Psoas muscle (tissue), 8 donors: ENCODE data around the gene SMAD1. TPM values are rescaled to one million over a fixed set of nuclear protein-coding genes. Genes with fewer than 3 reads are reported as not detected.

Source experiments
- ATAC-seq, 4 donors: fragments of 200-7000 bp; cut with Tn5 transposase; one replicate each; pipeline ENCODE4 v1.9.1; 2020; ENCODE audit warnings: moderate library complexity in 3 of 4, mild to moderate bottlenecking in 2 of 4
- DNase-seq, 2 donors: peaks; one replicate each; pipeline ENCODE4 v3.0.0-alpha.2; 2020
- H3K27ac ChIP-seq: fragments of 200-600 bp; one replicate; pipeline ENCODE4 v1.8.0; 2022
- H3K27me3 ChIP-seq, 3 donors: fragments of 200-600 bp in 1 of 3; one replicate each; pipeline versions ENCODE4 v1.6.1 to v1.8.0; 2013 to 2022; ENCODE audit warnings: low read length in 2 of 3, mild to moderate bottlenecking in 2 of 3, moderate library complexity in 1 of 3; ENCODE audit not compliant: insufficient read depth in 3 of 3
- H3K36me3 ChIP-seq, 2 donors: fragments of 200-600 bp in 1 of 2; one replicate each; pipeline versions ENCODE4 v1.6.1 to v1.8.0; 2013 to 2022; ENCODE audit warnings: low read depth in 1 of 2, mild to moderate bottlenecking in 1 of 2, moderate library complexity in 1 of 2; ENCODE audit not compliant: insufficient read depth in 1 of 2
- H3K4me1 ChIP-seq: fragments of 200-600 bp; one replicate; pipeline ENCODE4 v1.8.0; 2022
- H3K4me3 ChIP-seq: fragments of 200-600 bp; one replicate; pipeline ENCODE4 v1.8.0; 2022; ENCODE audit warnings: mild to moderate bottlenecking
- H3K9me3 ChIP-seq: fragments of 200-600 bp; one replicate; pipeline ENCODE4 v1.8.0; 2022
- WGBS, 3 donors: extraction: QIAGEN DNeasy Blood & Tissue Kit; methylation state at CpG; one replicate each; pipeline versions ENCODE4 v1.1.6 to v1.1.7; 2013; 5-methylcytosine and 5-hydroxymethylcytosine counted together
- intact Hi-C, 2 donors: fragments of 100-400 bp; cut with DNase I; formaldehyde crosslinking; loops; one replicate each; pipeline versions ENCODE4 v1.11.0 to v1.14.2; 2022
- polyA plus RNA-seq, 3 donors: library from polyadenylated mRNA; stranded (reverse); fragments of 200-250 nt; gene quantifications; one replicate each; pipeline ENCODE4 v1.2.3, GENCODE V29; 2013
- total RNA-seq, 4 donors: library from RNA; stranded (reverse); fragmentation: NEBNext Ultra II Directional in 2 of 4; extraction: Animal tissue kit (Norgen Biotek cat#: 25700) in 2 of 4; gene quantifications; one replicate each; pipeline versions ENCODE4 v1.2.1 to v1.2.4, GENCODE V29; 2021 to 2023
- TF ChIP-seq, protein P1 (sequence below): fragments of 200-600 bp; IDR thresholded peaks from one replicate; pipeline ENCODE4 v1.8.0; 2022; ENCODE audit warnings: antibody characterized with exemption
- donor health status: healthy with polysubstance abuse.
- donor health status: DM: no; HTN: no; CAD: no; lungs with moderate emphysema.
- donor health status: Bipolar disorder and iron deficiency.
- donor health status: healthy.
- donor health status: DM: yes; HTN: yes; CAD: no.
- donor health status: DM: no; HTN: no; CAD: no.
- donor health status: DM: no; HTN: no; CAD: no.
- donor health status: DM: yes; HTN: yes; CAD: no.

The SMAD1 gene
- total and polyA plus RNA-seq, 7 donors: 5.0 to 30.6 (median 17.2) TPM

DNA sequence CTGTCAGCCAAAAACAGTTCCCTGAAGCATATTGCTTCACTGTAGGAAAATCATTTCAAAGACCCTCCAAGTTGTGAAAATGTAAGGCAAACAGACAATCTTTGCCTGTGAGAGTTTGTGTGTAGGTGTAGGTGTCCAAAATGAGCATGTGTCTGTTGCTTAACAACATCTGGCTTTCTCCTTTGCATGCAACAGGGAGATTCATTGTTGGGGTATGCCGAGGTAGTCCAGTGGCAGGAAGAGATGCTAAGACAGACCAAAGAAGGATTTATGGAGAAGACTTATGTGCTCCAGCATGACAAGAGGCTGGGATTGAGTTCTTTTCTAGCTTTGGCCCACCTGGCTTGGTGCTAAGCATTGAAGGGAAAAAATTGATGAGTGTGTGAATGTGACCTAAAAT lies 29.8 kb upstream of the SMAD1 start:
- Histone ChIP-seq H3K27me3 (no peaks in the 10 kb centered on the region), H3K4me3 (no peak overlapping the region), H3K27ac (no peak overlapping the region), H3K36me3 (no peaks in the 10 kb centered on the region), H3K9me3 (no peaks in the 10 kb centered on the region), H3K4me1 (no peaks in the 10 kb centered on the region)
- intact Hi-C loops: no loop called here
- ATAC-seq (no peak), DNase-seq (no peak)
- TF ChIP-seq, protein P1, sequence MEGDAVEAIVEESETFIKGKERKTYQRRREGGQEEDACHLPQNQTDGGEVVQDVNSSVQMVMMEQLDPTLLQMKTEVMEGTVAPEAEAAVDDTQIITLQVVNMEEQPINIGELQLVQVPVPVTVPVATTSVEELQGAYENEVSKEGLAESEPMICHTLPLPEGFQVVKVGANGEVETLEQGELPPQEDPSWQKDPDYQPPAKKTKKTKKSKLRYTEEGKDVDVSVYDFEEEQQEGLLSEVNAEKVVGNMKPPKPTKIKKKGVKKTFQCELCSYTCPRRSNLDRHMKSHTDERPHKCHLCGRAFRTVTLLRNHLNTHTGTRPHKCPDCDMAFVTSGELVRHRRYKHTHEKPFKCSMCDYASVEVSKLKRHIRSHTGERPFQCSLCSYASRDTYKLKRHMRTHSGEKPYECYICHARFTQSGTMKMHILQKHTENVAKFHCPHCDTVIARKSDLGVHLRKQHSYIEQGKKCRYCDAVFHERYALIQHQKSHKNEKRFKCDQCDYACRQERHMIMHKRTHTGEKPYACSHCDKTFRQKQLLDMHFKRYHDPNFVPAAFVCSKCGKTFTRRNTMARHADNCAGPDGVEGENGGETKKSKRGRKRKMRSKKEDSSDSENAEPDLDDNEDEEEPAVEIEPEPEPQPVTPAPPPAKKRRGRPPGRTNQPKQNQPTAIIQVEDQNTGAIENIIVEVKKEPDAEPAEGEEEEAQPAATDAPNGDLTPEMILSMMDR: no peak
- WGBS, 3 donors: 56 to 72% (median 58%) methylated on average over 1 of the region's 1 CpG

DNA sequence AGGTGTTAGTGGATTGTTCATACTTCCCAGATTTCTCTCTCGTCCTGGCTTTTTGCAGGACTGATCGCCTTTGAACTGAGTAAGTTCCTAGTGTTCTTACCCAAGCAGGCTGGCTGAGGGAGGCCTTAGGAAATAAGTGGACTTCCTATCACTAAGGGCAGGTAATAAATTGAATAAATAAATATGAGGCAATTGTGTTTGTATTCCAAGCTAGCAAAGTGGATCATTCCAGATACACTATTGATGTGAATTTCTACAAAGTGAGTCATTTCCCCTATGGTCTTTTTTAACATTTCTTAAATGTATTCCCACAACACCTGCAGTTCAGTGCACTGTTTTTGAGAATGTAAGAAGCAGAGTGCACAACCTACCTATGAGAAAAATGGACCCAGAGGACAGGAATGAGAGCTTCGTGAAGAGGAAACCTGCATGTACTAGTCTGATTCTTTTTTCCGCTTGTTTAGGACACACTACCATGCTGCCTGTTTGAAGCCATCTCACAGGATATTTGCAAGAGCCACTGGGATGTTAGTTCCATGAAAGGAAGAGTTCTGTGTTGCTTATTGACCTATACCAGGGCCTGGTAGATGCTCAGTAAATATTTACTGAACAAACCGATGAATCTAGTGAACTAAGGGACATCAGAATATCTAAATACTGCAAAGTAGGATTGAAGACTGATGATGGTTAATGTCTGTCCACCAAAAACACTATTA lies 29.0 kb upstream of the SMAD1 start:
- whole genome bisulfite sequencing, 3 donors: 84 to 92% (median 91%) methylated on average over 5 of the region's 5 CpGs
- intact Hi-C loops: no loop called here

DNA sequence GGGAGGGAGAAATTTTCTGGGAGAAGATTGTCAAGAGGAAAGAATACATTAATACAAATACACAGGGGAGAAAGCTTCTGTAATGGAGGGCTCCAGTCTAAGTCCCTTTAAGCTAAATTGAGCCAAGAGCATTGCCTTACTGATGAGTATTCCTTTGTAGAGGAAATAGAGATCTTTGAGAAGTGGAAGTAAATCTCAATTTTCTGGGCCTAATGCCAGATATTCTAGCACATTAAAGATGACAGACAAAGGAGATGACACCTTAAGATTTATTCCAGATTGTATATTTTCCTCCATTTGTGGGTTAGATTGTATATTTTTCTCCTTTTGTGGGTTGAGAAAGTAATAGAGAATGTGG lies 28.5 kb upstream of the SMAD1 start:
- DNase-seq: no peak
- H3K27ac ChIP-seq: no peak overlapping the region
- no peaks in the 10 kb centered on the region for H3K9me3 ChIP-seq
- TF ChIP-seq, protein P1: no peak
- no peak overlapping the region for H3K4me3 ChIP-seq
- no peak for ATAC-seq
- H3K27me3 ChIP-seq: no peaks in the 10 kb centered on the region
- no peaks in the 10 kb centered on the region for H3K4me1 ChIP-seq
- no peaks in the 10 kb centered on the region for H3K36me3 ChIP-seq
- intact Hi-C loops: no loop called here

More for the DNA sequence above, 29.0 kb upstream of the SMAD1 start:
- no peaks in the 10 kb centered on the region for H3K27me3 ChIP-seq
- TF ChIP-seq, protein P1: no peak
- no peaks in the 10 kb centered on the region for H3K4me1 ChIP-seq
- H3K9me3 ChIP-seq: no peaks in the 10 kb centered on the region
- no peaks in the 10 kb centered on the region for H3K36me3 ChIP-seq
- no peak overlapping the region for H3K27ac ChIP-seq
- no peak overlapping the region for H3K4me3 ChIP-seq
- ATAC-seq (no peak), DNase-seq (no peak)

DNA sequence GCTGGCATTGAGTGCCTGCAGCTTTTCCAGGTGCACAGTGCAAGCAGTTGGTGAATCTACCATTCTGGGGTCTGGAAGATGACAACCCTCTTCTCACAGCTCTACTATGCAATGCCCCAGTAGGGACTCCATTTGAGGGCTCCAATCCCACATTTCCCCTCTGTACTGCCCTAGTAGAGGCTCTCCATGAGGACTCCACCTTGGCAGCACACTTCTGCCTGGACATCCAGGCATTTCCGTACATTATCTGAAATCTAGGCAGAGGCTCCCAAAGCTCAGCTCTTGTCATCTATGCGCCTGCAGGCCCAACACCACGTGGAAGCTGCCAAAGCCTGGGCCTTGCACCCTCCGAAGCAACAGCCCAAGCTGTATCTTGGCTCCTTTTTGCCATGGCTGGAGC lies 8.4 kb upstream of the SMAD1 start:
- WGBS, 3 donors: 87 to 90% (median 87%) methylated on average over 4 of the region's 4 CpGs
- Histone ChIP-seq H3K27me3 (no peaks in the 10 kb centered on the region), H3K4me1 (no peaks in the 10 kb centered on the region), H3K36me3 (no peaks in the 10 kb centered on the region), H3K9me3 (no peaks in the 10 kb centered on the region), H3K27ac (no peak overlapping the region), H3K4me3 (no peak overlapping the region)
- intact Hi-C loops: no loop called here
- DNase-seq (no peak), ATAC-seq (no peak)
- TF ChIP-seq, protein P1: no peak

DNA sequence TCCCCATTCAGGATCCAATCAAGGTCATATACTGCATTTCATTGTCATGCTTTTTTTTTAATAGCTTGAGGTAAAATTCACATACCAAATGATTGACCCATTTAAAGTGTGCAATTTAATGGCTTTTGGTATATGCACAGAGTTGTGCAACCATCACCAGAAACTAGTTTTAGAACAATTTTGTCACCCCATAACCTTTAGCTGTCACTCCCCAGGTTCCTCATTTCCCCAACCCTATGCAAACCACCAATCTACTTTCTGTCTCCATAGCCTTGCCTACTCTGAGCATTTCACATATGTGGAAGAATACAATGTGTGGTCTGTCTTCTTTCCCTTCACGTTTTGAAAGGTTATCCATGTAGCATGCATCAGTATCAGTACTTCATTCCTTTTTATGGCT lies 1.4 kb upstream of the SMAD1 start:
- H3K27ac ChIP-seq: no peak overlapping the region
- 49 to 62% (median 49%) methylated on average over 1 of the region's 1 CpG for WGBS, 3 donors
- no peaks in the 10 kb centered on the region for H3K27me3 ChIP-seq
- no peak for DNase-seq
- peaks cover 0 to 3% of the 10 kb centered on the region in 2 donors for H3K36me3 ChIP-seq
- no peaks in the 10 kb centered on the region for H3K9me3 ChIP-seq
- peaks cover 30% of the 10 kb centered on the region for H3K4me1 ChIP-seq
- intact Hi-C loops: loop anchor here (5.0 to 10.0 kb wide), 8 partner anchors 47 to 298 kb away; partner anchors contain the start of genes MMAA (in 1 of the 2) and OTUD4 (in 1 of the 2)
- H3K4me3 ChIP-seq: peak overlapping the region; percentile 98
- no peak for ATAC-seq
- TF ChIP-seq, protein P1: no peak
